WTC11 (cell line): ENCODE results near the gene BPI.

Experiments used
- ATF2 ChIP-seq: sonication (generic); formaldehyde crosslinking; IDR thresholded peaks from 2 replicates; pipeline ENCODE4 v1.8.1; 2022; ENCODE audit warnings: low read depth, missing genetic modification reagents, borderline replicate concordance
- CBFB ChIP-seq: sonication (generic); formaldehyde crosslinking; IDR thresholded peaks from 2 replicates; pipeline ENCODE4 v1.8.1; 2022; ENCODE audit warnings: mild to moderate bottlenecking, low read depth, missing genetic modification reagents
- FOXJ3 ChIP-seq: sonication (generic); formaldehyde crosslinking; IDR thresholded peaks from 2 replicates; pipeline ENCODE4 v1.9.0; 2021; ENCODE audit warnings: missing genetic modification reagents, mild to moderate bottlenecking, borderline replicate concordance
- GABPB1 ChIP-seq: sonication (generic); formaldehyde crosslinking; IDR thresholded peaks from 2 replicates; pipeline ENCODE4 v1.8.1; 2023; ENCODE audit warnings: mild to moderate bottlenecking, missing genetic modification reagents
- NR1H2 ChIP-seq: sonication (generic); formaldehyde crosslinking; IDR thresholded peaks from 2 replicates; pipeline ENCODE4 v1.9.0; 2021; ENCODE audit warnings: mild to moderate bottlenecking, moderate library complexity, missing genetic modification reagents
- NR2C2 ChIP-seq: sonication (generic); formaldehyde crosslinking; IDR thresholded peaks from 2 replicates; pipeline ENCODE4 v1.8.0; 2022; ENCODE audit warnings: mild to moderate bottlenecking, missing genetic modification reagents
- NR3C1 ChIP-seq: sonication (generic); formaldehyde crosslinking; conservative IDR thresholded peaks from 2 replicates; pipeline ENCODE4 v1.8.1; 2023; ENCODE audit warnings: low read depth, mild to moderate bottlenecking, missing genetic modification reagents
- RELA ChIP-seq: sonication (generic); formaldehyde crosslinking; IDR thresholded peaks from 2 replicates; pipeline ENCODE4 v1.8.1; 2022; ENCODE audit warnings: missing genetic modification reagents, mild to moderate bottlenecking, borderline replicate concordance
- SMAD3 ChIP-seq: sonication (generic); formaldehyde crosslinking; IDR thresholded peaks from 2 replicates; pipeline ENCODE4 v1.8.0; 2022; ENCODE audit warnings: missing genetic modification reagents, mild to moderate bottlenecking, borderline replicate concordance
- SMAD4 ChIP-seq: sonication (generic); formaldehyde crosslinking; IDR thresholded peaks from 2 replicates; pipeline ENCODE4 v1.8.0; 2022; ENCODE audit warnings: mild to moderate bottlenecking, missing genetic modification reagents
- TEAD4 ChIP-seq: sonication (generic); formaldehyde crosslinking; IDR thresholded peaks from 2 replicates; pipeline ENCODE4 v1.8.0; 2022; ENCODE audit warnings: mild to moderate bottlenecking, missing genetic modification reagents
- TF ChIP-seq, protein P1 (sequence below): fragments of 200-600 bp; IDR thresholded peaks from 2 replicates; pipeline ENCODE4 v1.8.0; 2022; ENCODE audit warnings: antibody characterized with exemption
- TF ChIP-seq, protein P2 (sequence below): sonication (generic); formaldehyde crosslinking; IDR thresholded peaks from 2 replicates; pipeline ENCODE4 v1.8.1; 2023; ENCODE audit warnings: mild to moderate bottlenecking, missing genetic modification reagents, borderline replicate concordance

- TF ChIP-seq, protein P1, sequence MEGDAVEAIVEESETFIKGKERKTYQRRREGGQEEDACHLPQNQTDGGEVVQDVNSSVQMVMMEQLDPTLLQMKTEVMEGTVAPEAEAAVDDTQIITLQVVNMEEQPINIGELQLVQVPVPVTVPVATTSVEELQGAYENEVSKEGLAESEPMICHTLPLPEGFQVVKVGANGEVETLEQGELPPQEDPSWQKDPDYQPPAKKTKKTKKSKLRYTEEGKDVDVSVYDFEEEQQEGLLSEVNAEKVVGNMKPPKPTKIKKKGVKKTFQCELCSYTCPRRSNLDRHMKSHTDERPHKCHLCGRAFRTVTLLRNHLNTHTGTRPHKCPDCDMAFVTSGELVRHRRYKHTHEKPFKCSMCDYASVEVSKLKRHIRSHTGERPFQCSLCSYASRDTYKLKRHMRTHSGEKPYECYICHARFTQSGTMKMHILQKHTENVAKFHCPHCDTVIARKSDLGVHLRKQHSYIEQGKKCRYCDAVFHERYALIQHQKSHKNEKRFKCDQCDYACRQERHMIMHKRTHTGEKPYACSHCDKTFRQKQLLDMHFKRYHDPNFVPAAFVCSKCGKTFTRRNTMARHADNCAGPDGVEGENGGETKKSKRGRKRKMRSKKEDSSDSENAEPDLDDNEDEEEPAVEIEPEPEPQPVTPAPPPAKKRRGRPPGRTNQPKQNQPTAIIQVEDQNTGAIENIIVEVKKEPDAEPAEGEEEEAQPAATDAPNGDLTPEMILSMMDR, result no peak
- TF ChIP-seq NR3C1 (CRISPR knock-in tag), result no peak
- TF ChIP-seq SMAD3 (CRISPR knock-in tag), result no peak
- TF ChIP-seq GABPB1 (CRISPR knock-in tag), result no peak
- no peak for TF ChIP-seq CBFB (CRISPR knock-in tag)
- TF ChIP-seq SMAD4, result no peak
- no peak for TF ChIP-seq NR1H2 (CRISPR knock-in tag)
- no peak for TF ChIP-seq FOXJ3
- TF ChIP-seq RELA, result no peak
- TF ChIP-seq NR2C2 (CRISPR knock-in tag), result no peak
- TF ChIP-seq ATF2, result no peak
- TF ChIP-seq, protein P2, sequence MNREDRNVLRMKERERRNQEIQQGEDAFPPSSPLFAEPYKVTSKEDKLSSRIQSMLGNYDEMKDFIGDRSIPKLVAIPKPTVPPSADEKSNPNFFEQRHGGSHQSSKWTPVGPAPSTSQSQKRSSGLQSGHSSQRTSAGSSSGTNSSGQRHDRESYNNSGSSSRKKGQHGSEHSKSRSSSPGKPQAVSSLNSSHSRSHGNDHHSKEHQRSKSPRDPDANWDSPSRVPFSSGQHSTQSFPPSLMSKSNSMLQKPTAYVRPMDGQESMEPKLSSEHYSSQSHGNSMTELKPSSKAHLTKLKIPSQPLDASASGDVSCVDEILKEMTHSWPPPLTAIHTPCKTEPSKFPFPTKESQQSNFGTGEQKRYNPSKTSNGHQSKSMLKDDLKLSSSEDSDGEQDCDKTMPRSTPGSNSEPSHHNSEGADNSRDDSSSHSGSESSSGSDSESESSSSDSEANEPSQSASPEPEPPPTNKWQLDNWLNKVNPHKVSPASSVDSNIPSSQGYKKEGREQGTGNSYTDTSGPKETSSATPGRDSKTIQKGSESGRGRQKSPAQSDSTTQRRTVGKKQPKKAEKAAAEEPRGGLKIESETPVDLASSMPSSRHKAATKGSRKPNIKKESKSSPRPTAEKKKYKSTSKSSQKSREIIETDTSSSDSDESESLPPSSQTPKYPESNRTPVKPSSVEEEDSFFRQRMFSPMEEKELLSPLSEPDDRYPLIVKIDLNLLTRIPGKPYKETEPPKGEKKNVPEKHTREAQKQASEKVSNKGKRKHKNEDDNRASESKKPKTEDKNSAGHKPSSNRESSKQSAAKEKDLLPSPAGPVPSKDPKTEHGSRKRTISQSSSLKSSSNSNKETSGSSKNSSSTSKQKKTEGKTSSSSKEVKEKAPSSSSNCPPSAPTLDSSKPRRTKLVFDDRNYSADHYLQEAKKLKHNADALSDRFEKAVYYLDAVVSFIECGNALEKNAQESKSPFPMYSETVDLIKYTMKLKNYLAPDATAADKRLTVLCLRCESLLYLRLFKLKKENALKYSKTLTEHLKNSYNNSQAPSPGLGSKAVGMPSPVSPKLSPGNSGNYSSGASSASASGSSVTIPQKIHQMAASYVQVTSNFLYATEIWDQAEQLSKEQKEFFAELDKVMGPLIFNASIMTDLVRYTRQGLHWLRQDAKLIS, result no peak
- TF ChIP-seq TEAD4, result no peak
Measured at GRCh38 chr20:38260378-38261053, 43.4 kb upstream of the BPI start, which contains the start of gene KIAA1755.
